GM23248 (cell line): ENCODE measurements around the gene USP2. TPM values are rescaled to one million over a fixed set of nuclear protein-coding genes. Genes with fewer than 3 reads are reported as not detected.

Experiments used
- DNase-seq: peaks from one replicate; pipeline ENCODE4 v3.0.0-alpha.2; 2015
- H2AFZ ChIP-seq: fragments of 200-600 bp; sonication (generic); 2 replicates; pipeline ENCODE4 v1.6.1; 2016; ENCODE audit warnings: antibody characterized with exemption
- H3F3A ChIP-seq: fragments of 200-600 bp; sonication (generic); 2 replicates; pipeline ENCODE4 v1.6.1; 2016; ENCODE audit warnings: mild to moderate bottlenecking, antibody characterized with exemption, mixed run types; ENCODE audit not compliant: insufficient read depth
- H3K27ac ChIP-seq: fragments of 200-600 bp; sonication (generic); 2 replicates; pipeline ENCODE4 v1.5.1; 2016; ENCODE audit warnings: mild to moderate bottlenecking
- H3K27me3 ChIP-seq: fragments of 200-600 bp; sonication (generic); replicated peaks from 2 replicates; pipeline ENCODE4 v1.6.1; 2016; ENCODE audit warnings: mild to moderate bottlenecking; ENCODE audit not compliant: insufficient read depth
- H3K36me3 ChIP-seq: fragments of 200-600 bp; sonication (generic); 2 replicates; pipeline ENCODE4 v1.6.1; 2016; ENCODE audit warnings: low read depth, mild to moderate bottlenecking
- H3K4me1 ChIP-seq: fragments of 200-600 bp; sonication (generic); 2 replicates; pipeline ENCODE4 v1.6.1; 2016; ENCODE audit warnings: mild to moderate bottlenecking; ENCODE audit not compliant: insufficient read depth
- H3K4me2 ChIP-seq: fragments of 200-600 bp; sonication (generic); one replicate; pipeline ENCODE4 v1.6.1; 2016; ENCODE audit warnings: mild to moderate bottlenecking; ENCODE audit not compliant: unreplicated experiment
- H3K4me3 ChIP-seq: fragments of 200-600 bp; sonication (generic); 2 replicates; pipeline ENCODE4 v1.5.1; 2016; ENCODE audit warnings: mild to moderate bottlenecking
- H3K79me2 ChIP-seq: fragments of 200-600 bp; sonication (generic); 2 replicates; pipeline ENCODE4 v1.6.1; 2016; ENCODE audit warnings: mild to moderate bottlenecking; ENCODE audit not compliant: insufficient read depth
- H3K9ac ChIP-seq: fragments of 200-600 bp; sonication (generic); 2 replicates; pipeline ENCODE4 v1.6.1; 2016; ENCODE audit warnings: mild to moderate bottlenecking
- H3K9me2 ChIP-seq: fragments of 200-600 bp; sonication (generic); 2 replicates; pipeline ENCODE4 v1.6.1; 2016; ENCODE audit warnings: mixed run types, mild to moderate bottlenecking, moderate library complexity; ENCODE audit not compliant: insufficient read depth
- H3K9me3 ChIP-seq: fragments of 200-600 bp; sonication (generic); one replicate; pipeline ENCODE4 v1.6.1; 2017; ENCODE audit warnings: low read depth
- H4K20me1 ChIP-seq: fragments of 200-600 bp; sonication (generic); 2 replicates; pipeline ENCODE4 v1.6.0; 2016; ENCODE audit not compliant: insufficient read depth
- EZH2 ChIP-seq: fragments of 200-600 bp; sonication (generic); IDR thresholded peaks from 2 replicates; pipeline ENCODE4 v1.6.1; 2018; ENCODE audit warnings: antibody characterized with exemption, mild to moderate bottlenecking; ENCODE audit not compliant: insufficient read depth, poor library complexity, severe bottlenecking
- EZH2phosphoT487 ChIP-seq: fragments of 200-600 bp; sonication (generic); IDR thresholded peaks from 2 replicates; pipeline ENCODE4 v1.6.1; 2018; ENCODE audit warnings: antibody characterized with exemption, moderate library complexity, mild to moderate bottlenecking, low read depth; ENCODE audit not compliant: insufficient read depth
- WGBS, 2 experiments: methylation state at CpG; one replicate each; pipeline ENCODE4 v1.1.6; 2015 to 2017; ENCODE audit warnings: low lambda C conversion rate in 2 of 2, low coverage in 1 of 2; ENCODE audit errors: missing lambda C conversion rate in 2 of 2; 5-methylcytosine and 5-hydroxymethylcytosine counted together
- in situ Hi-C: fragments of 300-500 bp; cut with MboI; formaldehyde crosslinking; loops from 2 replicates; pipeline ENCODE4 v1.15.0; 2020
- polyA plus RNA-seq: library from polyadenylated mRNA; unstranded; fragments of >200 nt; fragmentation: Nextera tagmentation; extraction: Ambion mirVana; gene quantifications from 2 replicates; pipeline ENCODE4 v1.2.1, GENCODE V29; 2016
- total RNA-seq: library from RNA; depleted of rRNA; stranded (reverse); fragments of >200 nt; shearing (Covaris generic); gene quantifications from 2 replicates; pipeline ENCODE4 v1.2.3, GENCODE V29; 2014

Gene USP2
- total and polyA plus RNA-seq, 2 experiments from 2014 or later, result 0.33 TPM; not detected in 1

DNA sequence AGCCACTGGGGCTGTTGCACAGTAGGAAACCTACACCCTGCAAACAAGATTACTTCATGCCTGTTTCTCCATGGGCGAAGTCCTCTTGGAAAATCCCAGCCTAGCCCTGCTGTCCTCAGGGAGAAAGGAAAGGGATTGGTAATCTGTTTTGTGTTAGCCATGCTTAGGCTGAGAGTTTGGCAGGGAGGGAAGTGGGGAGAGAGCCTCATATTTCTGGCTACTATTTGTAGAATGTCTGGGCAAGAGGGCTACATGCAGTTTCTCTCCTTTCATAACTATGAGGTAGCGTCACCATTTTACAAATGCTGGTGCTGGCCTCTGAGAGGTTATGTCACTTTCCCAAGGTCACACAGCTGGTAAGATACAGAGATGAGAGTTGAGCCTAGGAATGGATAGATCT, 34.2 kb downstream of the USP2 start:
- no peaks in the 10 kb centered on the region for H3K9me3 ChIP-seq
- H3K4me2 ChIP-seq, result no peak overlapping the region
- H3K36me3 ChIP-seq, result no peaks in the 10 kb centered on the region
- in situ Hi-C loops, result no loop called here
- no peaks in the 10 kb centered on the region for H3K9me2 ChIP-seq
- TF ChIP-seq EZH2 (no peak), EZH2phosphoT487 (no peak)
- no peak overlapping the region for H3K27ac ChIP-seq
- H3K27me3 ChIP-seq, result peaks cover 8% of the 10 kb centered on the region; the same call in 1 of the 2 replicates
- H3F3A ChIP-seq, result peaks cover 9% of the 10 kb centered on the region; the same call in 1 of the 2 replicates
- no peak overlapping the region for H3K4me3 ChIP-seq
- 0 to 2% methylated on average over 2 of the region's 2 CpGs for WGBS, 2 experiments
- no peak overlapping the region for H3K9ac ChIP-seq
- peak; percentile 70 for DNase-seq
- no peak overlapping the region for H2AFZ ChIP-seq
- H3K79me2 ChIP-seq, result no peaks in the 10 kb centered on the region
- no peaks in the 10 kb centered on the region for H4K20me1 ChIP-seq
- H3K4me1 ChIP-seq, result peaks cover 12% of the 10 kb centered on the region

DNA sequence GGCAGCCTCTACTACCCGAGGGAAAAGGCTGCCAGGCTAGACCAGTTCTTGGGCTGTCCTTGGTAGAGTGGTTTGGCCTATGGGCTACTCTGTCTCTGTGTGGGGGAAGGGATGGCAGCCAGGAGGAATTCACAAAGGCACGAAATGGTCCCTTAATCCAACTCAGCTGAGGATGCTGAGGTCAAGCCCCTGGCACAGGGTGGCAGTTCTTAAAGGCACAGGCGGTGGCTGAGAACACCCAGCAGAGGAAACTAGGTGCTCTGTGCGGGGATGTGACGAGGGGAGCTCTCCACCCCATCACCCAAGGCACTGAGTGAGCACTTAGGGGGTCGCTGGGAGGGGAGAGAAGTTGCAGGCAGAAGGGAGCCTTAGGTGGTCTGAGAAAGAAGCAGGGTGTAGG, 34.9 kb downstream of the USP2 start, which contains the start of gene MFRP:
TSS of gene MFRP (minus strand) at position 101 of the 400 bp plus-strand sequence. CDS start 192 bp downstream, outside the sequence.
- peaks cover 9% of the 10 kb centered on the region; the same call in 1 of the 2 replicates for H3F3A ChIP-seq
- H3K9me3 ChIP-seq, result no peaks in the 10 kb centered on the region
- TF ChIP-seq EZH2phosphoT487 (no peak), EZH2 (no peak)
- no peak within 1 kb of the TSS for H3K9ac ChIP-seq
- no peaks in the 10 kb centered on the region for H3K9me2 ChIP-seq
- DNase-seq, result no peak
- H3K4me3 ChIP-seq, result no peak within 1 kb of the TSS
- H3K4me1 ChIP-seq, result peaks cover 12% of the 10 kb centered on the region
- H2AFZ ChIP-seq, result no peak within 1 kb of the TSS
- peaks cover 8% of the 10 kb centered on the region; the same call in 1 of the 2 replicates for H3K27me3 ChIP-seq
- in situ Hi-C loops, result no loop called here
- H3K4me2 ChIP-seq, result no peak within 1 kb of the TSS
- H3K79me2 ChIP-seq, result no peaks in the 10 kb centered on the region
- 54 to 62% methylated on average over 5 to 6 of the region's 6 CpGs for WGBS, 2 experiments
- no peaks in the 10 kb centered on the region for H4K20me1 ChIP-seq
- H3K36me3 ChIP-seq, result no peaks in the 10 kb centered on the region
- no peak within 1 kb of the TSS for H3K27ac ChIP-seq

- no peak overlapping the region for H3K9ac ChIP-seq
- in situ Hi-C loops, result no loop called here
- no peak overlapping the region for H3K27ac ChIP-seq
- DNase-seq, result no peak
- TF ChIP-seq EZH2 (no peak), EZH2phosphoT487 (no peak)
- H3K4me1 ChIP-seq, result peaks cover 12% of the 10 kb centered on the region
- H3K36me3 ChIP-seq, result no peaks in the 10 kb centered on the region
- WGBS, 2 experiments, result 69 to 72% methylated on average over 10 to 12 of the region's 12 CpGs
- no peak overlapping the region for H2AFZ ChIP-seq
- H3K27me3 ChIP-seq, result peaks cover 3% of the 10 kb centered on the region; the same call in 1 of the 2 replicates
- H3K9me3 ChIP-seq, result no peaks in the 10 kb centered on the region
- H3K79me2 ChIP-seq, result no peaks in the 10 kb centered on the region
- no peaks in the 10 kb centered on the region for H4K20me1 ChIP-seq
- H3K4me2 ChIP-seq, result no peak overlapping the region
- peaks cover 9% of the 10 kb centered on the region; the same call in 1 of the 2 replicates for H3F3A ChIP-seq
- no peaks in the 10 kb centered on the region for H3K9me2 ChIP-seq
- no peak overlapping the region for H3K4me3 ChIP-seq
Observed at GRCh38 chr11:119345685-119346084, 35.8 kb downstream of the USP2 start.

DNA sequence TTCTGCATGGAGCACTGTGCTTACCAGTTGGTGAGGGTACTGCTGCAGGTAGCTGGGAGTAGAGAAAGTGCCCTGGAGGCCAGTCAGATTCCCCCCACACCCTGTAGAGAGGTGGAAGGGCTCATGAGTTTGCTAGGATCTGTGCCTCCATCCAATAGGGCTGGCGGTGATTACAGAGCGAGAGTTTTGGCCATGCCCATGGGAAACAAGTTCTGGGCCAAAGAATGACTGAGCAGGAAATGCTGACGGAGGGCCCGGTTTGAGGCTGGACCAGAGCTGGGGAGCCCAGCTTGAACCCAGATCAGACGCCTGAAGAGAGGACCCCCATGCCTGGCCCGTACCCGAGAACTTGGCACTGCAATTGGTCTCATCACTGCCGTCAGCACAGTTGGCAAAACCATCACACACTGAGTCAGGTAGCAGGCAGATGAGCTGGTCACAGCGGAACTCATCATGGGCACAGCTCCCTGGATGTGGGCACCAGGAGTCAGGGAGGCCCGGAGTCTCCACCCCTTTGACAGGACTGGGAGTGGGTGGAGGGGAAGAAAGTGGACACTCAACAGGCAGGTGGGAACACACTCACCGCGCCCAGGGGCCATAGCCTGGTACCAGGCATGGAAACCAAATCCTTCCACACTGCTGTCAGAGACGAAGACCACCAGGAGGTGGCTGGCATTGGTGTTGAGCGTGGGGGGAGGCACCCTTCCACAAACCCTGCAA, 37.0 kb downstream of the USP2 start:
- no peaks in the 10 kb centered on the region for H3K79me2 ChIP-seq
- no peaks in the 10 kb centered on the region for H4K20me1 ChIP-seq
- no peaks in the 10 kb centered on the region for H3K9me3 ChIP-seq
- in situ Hi-C loops, result no loop called here
- no peaks in the 10 kb centered on the region for H3K36me3 ChIP-seq
- no peak for TF ChIP-seq EZH2
- TF ChIP-seq EZH2phosphoT487, result no peak
- no peak overlapping the region for H3K4me3 ChIP-seq
- no peak overlapping the region for H3K4me2 ChIP-seq
- WGBS, 2 experiments, result 56% methylated on average over 14 of the region's 14 CpGs
- no peak overlapping the region for H3K27ac ChIP-seq
- H3K9ac ChIP-seq, result no peak overlapping the region
- DNase-seq, result peak; percentile 38
- H3K27me3 ChIP-seq, result no peaks in the 10 kb centered on the region
- no peaks in the 10 kb centered on the region for H3K9me2 ChIP-seq
- peaks cover 12% of the 10 kb centered on the region for H3K4me1 ChIP-seq
- H3F3A ChIP-seq, result peaks cover 9% of the 10 kb centered on the region; the same call in 1 of the 2 replicates
- H2AFZ ChIP-seq, result no peak overlapping the region
